ENCODE results near the gene SLC1A3. TPM values are rescaled to one million over a fixed set of nuclear protein-coding genes. Genes with fewer than 3 reads are reported as not detected.

Gene SLC1A3
- total RNA-seq, 4 donors from 2014 or later = 2.3 to 15.8 (median 9.9) TPM

DNA sequence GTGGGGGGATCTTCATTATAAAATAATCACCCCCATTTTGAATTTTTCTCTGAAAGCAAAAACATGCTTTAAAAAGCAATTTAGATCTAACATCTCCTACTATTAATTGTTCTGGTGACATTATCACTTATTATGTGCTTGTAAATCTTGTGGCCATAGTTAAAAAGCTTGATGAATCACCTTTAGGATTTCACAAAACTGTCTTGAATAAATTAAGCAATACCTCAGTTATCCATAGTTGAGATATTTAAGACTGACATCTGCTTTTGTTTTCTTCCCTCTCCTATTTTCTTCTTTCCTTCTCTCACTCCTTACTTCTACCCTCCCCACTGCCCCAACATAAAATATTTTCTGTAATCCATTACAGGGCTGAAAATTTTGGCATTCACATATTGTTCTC, 84.8 kb downstream of the SLC1A3 start:
- TF ChIP-seq POLR2A (IDR thresholded peaks at IDR 0.05) = no peak
- TF ChIP-seq, protein P1, sequence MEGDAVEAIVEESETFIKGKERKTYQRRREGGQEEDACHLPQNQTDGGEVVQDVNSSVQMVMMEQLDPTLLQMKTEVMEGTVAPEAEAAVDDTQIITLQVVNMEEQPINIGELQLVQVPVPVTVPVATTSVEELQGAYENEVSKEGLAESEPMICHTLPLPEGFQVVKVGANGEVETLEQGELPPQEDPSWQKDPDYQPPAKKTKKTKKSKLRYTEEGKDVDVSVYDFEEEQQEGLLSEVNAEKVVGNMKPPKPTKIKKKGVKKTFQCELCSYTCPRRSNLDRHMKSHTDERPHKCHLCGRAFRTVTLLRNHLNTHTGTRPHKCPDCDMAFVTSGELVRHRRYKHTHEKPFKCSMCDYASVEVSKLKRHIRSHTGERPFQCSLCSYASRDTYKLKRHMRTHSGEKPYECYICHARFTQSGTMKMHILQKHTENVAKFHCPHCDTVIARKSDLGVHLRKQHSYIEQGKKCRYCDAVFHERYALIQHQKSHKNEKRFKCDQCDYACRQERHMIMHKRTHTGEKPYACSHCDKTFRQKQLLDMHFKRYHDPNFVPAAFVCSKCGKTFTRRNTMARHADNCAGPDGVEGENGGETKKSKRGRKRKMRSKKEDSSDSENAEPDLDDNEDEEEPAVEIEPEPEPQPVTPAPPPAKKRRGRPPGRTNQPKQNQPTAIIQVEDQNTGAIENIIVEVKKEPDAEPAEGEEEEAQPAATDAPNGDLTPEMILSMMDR (IDR thresholded peaks at IDR 0.05) = no peak
- Histone ChIP-seq H3K36me3 (no peaks in the 10 kb centered on the region), H3K9me3 (no peaks in the 10 kb centered on the region), H3K27ac (no peak overlapping the region), H3K27me3 (no peaks in the 10 kb centered on the region), H3K4me3 (no peak overlapping the region), H3K4me1 (no peaks in the 10 kb centered on the region)
- intact Hi-C loops (cut with DNase I; ENCODE audit: low total_unique reads) = no loop called here
- no peak for DNase-seq

DNA sequence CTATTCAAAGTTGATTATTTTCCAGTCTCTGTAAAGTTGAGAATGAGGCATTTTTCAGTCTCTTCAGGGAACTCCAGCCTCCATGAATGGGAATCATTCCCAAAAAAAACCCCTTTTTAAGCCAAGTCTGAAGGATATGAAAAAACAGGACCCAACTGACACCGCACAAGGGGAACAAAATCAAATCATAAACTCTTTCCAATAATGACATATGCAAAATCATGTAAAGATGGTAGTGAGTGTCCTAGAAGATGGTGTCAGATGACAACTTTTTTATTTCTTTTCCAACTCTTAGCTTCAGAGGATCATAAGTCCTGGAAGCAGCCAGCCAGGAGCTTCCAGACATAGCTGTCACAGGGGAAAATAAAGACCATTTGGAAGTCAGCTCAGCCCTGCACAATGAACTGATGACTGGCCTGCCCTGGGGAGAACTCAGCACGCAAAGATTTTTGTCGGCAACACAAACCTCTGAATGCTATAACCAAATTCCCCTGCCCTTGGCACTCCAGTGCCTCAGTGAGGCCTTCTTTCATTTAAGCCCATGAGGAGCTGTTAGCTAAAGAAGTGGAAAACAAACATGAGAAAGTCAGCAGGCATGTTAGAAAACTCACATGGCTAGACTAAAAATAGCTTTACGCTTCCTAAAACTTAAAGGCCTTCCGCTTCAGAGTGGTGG, 85.4 kb downstream of the SLC1A3 start:
- no peaks in the 10 kb centered on the region for H3K4me1 ChIP-seq
- H3K9me3 ChIP-seq = no peaks in the 10 kb centered on the region
- no peak for TF ChIP-seq POLR2A (IDR thresholded peaks at IDR 0.05)
- TF ChIP-seq, protein P1 (IDR thresholded peaks at IDR 0.05) = no peak
- no peaks in the 10 kb centered on the region for H3K27me3 ChIP-seq
- no peak overlapping the region for H3K27ac ChIP-seq
- intact Hi-C loops (cut with DNase I; ENCODE audit: low total_unique reads) = no loop called here
- no peak for DNase-seq
- H3K4me3 ChIP-seq = no peak overlapping the region
- H3K36me3 ChIP-seq = no peaks in the 10 kb centered on the region

DNA sequence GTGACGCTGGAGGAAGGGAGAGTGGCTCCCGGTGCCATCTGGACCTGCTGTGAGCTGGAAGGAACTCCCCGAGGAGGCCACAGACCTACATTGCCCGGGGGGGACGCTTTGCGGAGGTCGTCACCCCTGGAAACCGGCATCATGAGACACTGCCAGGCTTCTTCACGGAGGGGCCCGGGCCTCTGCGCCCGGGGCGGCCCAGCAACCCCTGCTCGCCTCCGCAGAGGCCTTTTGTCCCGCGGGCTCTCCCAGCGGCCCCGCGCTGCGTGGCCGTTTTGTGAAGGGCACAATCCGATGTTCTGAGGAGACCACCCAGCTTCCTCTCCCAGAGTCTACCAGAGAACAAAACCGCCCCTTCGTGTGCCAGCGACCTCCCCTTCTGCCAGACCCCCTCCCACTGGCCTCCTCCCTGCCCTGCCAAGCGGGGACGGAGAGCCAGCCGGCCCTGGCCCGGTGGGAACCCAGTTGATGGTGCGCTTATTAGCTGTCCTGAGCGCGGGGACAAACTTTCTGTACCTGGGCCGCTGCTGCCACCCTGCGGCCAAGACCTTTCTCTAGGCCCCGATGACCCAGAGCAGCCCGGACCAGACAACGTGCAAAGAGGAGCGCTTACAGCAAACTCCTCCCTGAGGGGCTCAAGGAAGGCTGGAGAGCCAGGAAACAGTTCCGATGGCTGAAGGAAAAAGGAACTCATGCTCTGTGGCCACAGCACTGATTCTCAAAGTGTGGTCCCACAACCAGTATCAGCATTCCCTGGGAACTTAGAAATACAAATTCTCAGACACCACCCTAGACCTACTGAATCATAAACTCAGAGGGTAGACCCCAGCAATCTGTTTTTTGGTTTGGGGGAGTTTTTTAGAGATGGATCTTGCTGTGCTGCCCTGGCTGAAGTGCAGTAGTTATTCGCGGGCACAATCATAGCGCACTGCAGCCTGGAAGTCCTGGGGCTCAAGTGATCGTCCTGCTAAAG, 86.7 kb downstream of the SLC1A3 start:
- Histone ChIP-seq H3K9me3 (no peaks in the 10 kb centered on the region), H3K36me3 (no peaks in the 10 kb centered on the region), H3K27ac (no peak overlapping the region), H3K4me1 (no peaks in the 10 kb centered on the region), H3K4me3 (no peak overlapping the region), H3K27me3 (no peaks in the 10 kb centered on the region)
- intact Hi-C loops (cut with DNase I; ENCODE audit: low total_unique reads) = no loop called here
- no peak for TF ChIP-seq POLR2A (IDR thresholded peaks at IDR 0.05)
- TF ChIP-seq, protein P1 (IDR thresholded peaks at IDR 0.05) = peak; percentile 19 to 43 (median 38)
- peak; percentile 30 to 51 for DNase-seq

DNA sequence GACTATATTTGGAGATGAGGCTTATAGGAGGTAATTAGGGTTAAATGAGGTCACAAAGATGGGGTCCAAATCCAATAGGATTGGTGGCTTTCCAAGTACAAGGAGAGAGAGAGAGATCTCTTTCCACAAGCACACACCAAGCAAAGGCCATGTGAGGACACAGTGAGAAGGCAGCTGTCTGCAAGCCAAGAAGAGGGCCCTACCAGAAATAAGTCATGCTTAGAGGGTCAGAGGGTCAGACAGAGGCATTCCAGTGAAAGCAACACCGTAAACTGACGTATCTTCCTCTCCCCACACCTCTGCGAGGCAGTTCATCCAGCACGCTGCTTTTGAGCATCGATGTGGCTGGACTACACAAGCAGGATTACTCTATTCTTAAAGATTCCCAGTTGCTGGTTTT, 87.9 kb downstream of the SLC1A3 start:
- no peaks in the 10 kb centered on the region for H3K9me3 ChIP-seq
- intact Hi-C loops (cut with DNase I; ENCODE audit: low total_unique reads) = no loop called here
- no peak for DNase-seq
- no peak overlapping the region for H3K4me3 ChIP-seq
- no peaks in the 10 kb centered on the region for H3K36me3 ChIP-seq
- H3K27ac ChIP-seq = no peak overlapping the region
- no peaks in the 10 kb centered on the region for H3K27me3 ChIP-seq
- TF ChIP-seq, protein P1 (IDR thresholded peaks at IDR 0.05) = no peak
- no peak for TF ChIP-seq POLR2A (IDR thresholded peaks at IDR 0.05)
- no peaks in the 10 kb centered on the region for H3K4me1 ChIP-seq

Measured in uterus (tissue), 4 donors.